H9 (cell line): ENCODE data around the gene NYAP2. TPM values are rescaled to one million over a fixed set of nuclear protein-coding genes. Genes with fewer than 3 reads are reported as not detected.

Experiments used
- DNase-seq: peaks from one replicate; pipeline ENCODE4 v3.0.0-alpha.2; 2017
- H2AFZ ChIP-seq: one replicate; pipeline ENCODE4 v1.6.1; 2013; ENCODE audit warnings: mild to moderate bottlenecking, low read length, control low read depth, moderate library complexity
- H2AK5ac ChIP-seq: 2 replicates; pipeline ENCODE4 v1.6.1; 2013; ENCODE audit warnings: low read length, control low read depth, mixed read lengths; ENCODE audit not compliant: insufficient read length
- H2BK120ac ChIP-seq: one replicate; pipeline ENCODE4 v1.6.1; 2013; ENCODE audit warnings: low read depth, mild to moderate bottlenecking, low read length, control low read depth, inconsistent platforms; ENCODE audit not compliant: poor library complexity, severe bottlenecking
- H2BK12ac ChIP-seq: 2 replicates; pipeline ENCODE4 v1.6.1; 2013; ENCODE audit warnings: low read length, control low read depth, mixed read lengths, low read depth; ENCODE audit not compliant: insufficient read length
- H2BK15ac ChIP-seq: 2 replicates; pipeline ENCODE4 v1.6.1; 2013; ENCODE audit warnings: low read depth, low read length, control low read depth
- H2BK20ac ChIP-seq: one replicate; pipeline ENCODE4 v1.6.1; 2013; ENCODE audit warnings: low read depth, mild to moderate bottlenecking, low read length, control low read depth, inconsistent platforms; ENCODE audit not compliant: poor library complexity, severe bottlenecking
- H2BK5ac ChIP-seq: 2 replicates; pipeline ENCODE4 v1.6.1; 2013; ENCODE audit warnings: low read length, control low read depth, mixed read lengths; ENCODE audit not compliant: insufficient read length
- H3K14ac ChIP-seq: 2 replicates; pipeline ENCODE4 v1.6.1; 2013; ENCODE audit warnings: low read length, control low read depth; ENCODE audit not compliant: insufficient read depth
- H3K18ac ChIP-seq: 2 replicates; pipeline ENCODE4 v1.6.1; 2013; ENCODE audit warnings: low read depth, mild to moderate bottlenecking, mixed read lengths, low read length, control low read depth; ENCODE audit not compliant: insufficient read length
- H3K23ac ChIP-seq: 2 replicates; pipeline ENCODE4 v1.6.1; 2013; ENCODE audit warnings: low read length, control low read depth, mixed read lengths, low read depth; ENCODE audit not compliant: insufficient read length
- H3K23me2 ChIP-seq: 2 replicates; pipeline ENCODE4 v1.6.1; 2013; ENCODE audit warnings: low read depth, mild to moderate bottlenecking, mixed read lengths, low read length, control low read depth; ENCODE audit not compliant: insufficient read length, poor library complexity, severe bottlenecking
- H3K27ac ChIP-seq: 2 replicates; pipeline ENCODE4 v1.5.1; 2013; ENCODE audit warnings: low read length, control low read depth, mixed read lengths, low read depth; ENCODE audit not compliant: insufficient read length
- H3K27me3 ChIP-seq: 2 replicates; pipeline ENCODE4 v1.6.1; 2013; ENCODE audit warnings: low read length, control low read depth, inconsistent platforms; ENCODE audit not compliant: insufficient read depth
- H3K4ac ChIP-seq: 2 replicates; pipeline ENCODE4 v1.6.1; 2013; ENCODE audit warnings: low read depth, mild to moderate bottlenecking, control low read depth, inconsistent platforms, low read length, moderate library complexity
- H3K4me1 ChIP-seq: 2 replicates; pipeline ENCODE4 v1.6.1; 2013; ENCODE audit warnings: low read length, control low read depth, inconsistent platforms; ENCODE audit not compliant: insufficient read depth
- H3K4me2 ChIP-seq: 2 replicates; pipeline ENCODE4 v1.6.1; 2013; ENCODE audit warnings: low read length, control low read depth, mixed read lengths; ENCODE audit not compliant: insufficient read length, insufficient read depth
- H3K56ac ChIP-seq: 2 replicates; pipeline ENCODE4 v1.6.1; 2013; ENCODE audit warnings: low read depth, mild to moderate bottlenecking, mixed read lengths, low read length, control low read depth; ENCODE audit not compliant: insufficient read length
- H3K79me1 ChIP-seq: 2 replicates; pipeline ENCODE4 v1.6.1; 2013; ENCODE audit warnings: low read depth, mild to moderate bottlenecking, moderate library complexity, low read length, control low read depth, inconsistent platforms; ENCODE audit not compliant: insufficient read depth, poor library complexity, severe bottlenecking
- H3K79me2 ChIP-seq: 2 replicates; pipeline ENCODE4 v1.6.1; 2013; ENCODE audit warnings: low read length, control low read depth, inconsistent platforms; ENCODE audit not compliant: insufficient read depth
- H3K9ac ChIP-seq: 2 replicates; pipeline ENCODE4 v1.6.1; 2013; ENCODE audit warnings: low read length, control low read depth, mixed read lengths; ENCODE audit not compliant: insufficient read length; ENCODE audit errors: extremely low read depth
- H3K9me3 ChIP-seq: one replicate; pipeline ENCODE4 v1.6.1; 2013; ENCODE audit warnings: low read depth, low read length, inconsistent platforms; ENCODE audit not compliant: control insufficient read depth
- H3T11ph ChIP-seq: one replicate; pipeline ENCODE4 v1.6.1; 2013; ENCODE audit warnings: mild to moderate bottlenecking, low read length, control low read depth, inconsistent platforms
- H4K20me1 ChIP-seq: one replicate; pipeline ENCODE4 v1.6.1; 2013; ENCODE audit not compliant: control insufficient read depth, insufficient read length, insufficient read depth
- H4K5ac ChIP-seq: 2 replicates; pipeline ENCODE4 v1.6.1; 2013; ENCODE audit warnings: low read depth, mild to moderate bottlenecking, mixed read lengths, low read length, control low read depth; ENCODE audit not compliant: insufficient read length
- H4K8ac ChIP-seq: replicated peaks from 2 replicates; pipeline ENCODE4 v1.6.1; 2013; ENCODE audit warnings: low read length, control low read depth, mixed read lengths, low read depth; ENCODE audit not compliant: insufficient read length
- H4K91ac ChIP-seq: 2 replicates; pipeline ENCODE4 v1.6.1; 2013; ENCODE audit warnings: low read depth, mild to moderate bottlenecking, moderate library complexity, mixed read lengths, low read length, control low read depth; ENCODE audit not compliant: insufficient read length
- H3K27ac Mint-ChIP-seq, 3 experiments: 2 replicates in 2 of 3; 3 replicates in 1 of 3; pipeline ENCODE4 v1.8.0; 2020 to 2021; ENCODE audit warnings: mixed read lengths in 3 of 3, mild to moderate bottlenecking in 1 of 3, moderate library complexity in 1 of 3
- H3K27me3 Mint-ChIP-seq: 2 replicates; pipeline ENCODE4 v1.8.0; 2021; ENCODE audit warnings: low read depth, mild to moderate bottlenecking, moderate library complexity, mixed read lengths
- H3K36me3 Mint-ChIP-seq, 3 experiments: 2 replicates in 2 of 3; 3 replicates in 1 of 3; pipeline ENCODE4 v1.8.0; 2020 to 2021; ENCODE audit warnings: low read depth in 3 of 3, mixed read lengths in 3 of 3; ENCODE audit not compliant: insufficient read depth in 1 of 3
- H3K4me1 Mint-ChIP-seq, 2 experiments: 2 replicates each; pipeline ENCODE4 v1.8.0; 2020; ENCODE audit warnings: mixed read lengths in 2 of 2
- H3K4me3 Mint-ChIP-seq, 2 experiments: 2 replicates in 1 of 2; 3 replicates in 1 of 2; pipeline ENCODE4 v1.8.0; 2020 to 2021; ENCODE audit warnings: mild to moderate bottlenecking in 2 of 2, mixed read lengths in 2 of 2, moderate library complexity in 1 of 2
- H3K9me3 Mint-ChIP-seq, 2 experiments: 2 replicates in 1 of 2; 3 replicates in 1 of 2; pipeline ENCODE4 v1.8.0; 2020; ENCODE audit warnings: mild to moderate bottlenecking in 2 of 2, mixed read lengths in 2 of 2, moderate library complexity in 1 of 2
- CTCF ChIP-seq: fragments of 200-600 bp; sonication (generic); conservative IDR thresholded peaks from 3 replicates; pipeline ENCODE4 v1.8.0; 2021; ENCODE audit warnings: antibody characterized with exemption, mild to moderate bottlenecking
- WGBS: extraction: QIAGEN DNeasy Blood & Tissue Kit; methylation state at CpG from one replicate; pipeline ENCODE4 v1.1.7; 2013; ENCODE audit warnings: missing lambda C conversion rate, low lambda C conversion rate, mixed read lengths; ENCODE audit not compliant: insufficient read length; ENCODE audit errors: extremely low coverage; 5-methylcytosine and 5-hydroxymethylcytosine counted together
- total RNA-seq: library from RNA; stranded (reverse); gene quantifications from 2 replicates; pipeline ENCODE4 v1.2.1, GENCODE V29; 2021

Gene NYAP2
- total RNA-seq, 1 experiment from 2014 or later, result not detected

GRCh38 chr2:225425284-225425683 is 25.8 kb downstream of the NYAP2 start:
- Histone ChIP-seq H3K9ac (no peak overlapping the region), H4K5ac (no peak overlapping the region), H2AFZ (no peak overlapping the region), H3K79me1 (no peaks in the 10 kb centered on the region), H3K27me3 (no peaks in the 10 kb centered on the region), H2AK5ac (no peak overlapping the region), H3K23me2 (no peaks in the 10 kb centered on the region), H3K4ac (no peak overlapping the region), H3K79me2 (no peaks in the 10 kb centered on the region), H3K14ac (no peak overlapping the region), H4K20me1 (no peaks in the 10 kb centered on the region), H3K4me1 (no peaks in the 10 kb centered on the region; the same call in 1 of the 2 replicates), H2BK20ac (no peak overlapping the region), H3K18ac (no peak overlapping the region), H3K9me3 (no peaks in the 10 kb centered on the region), H2BK15ac (no peak overlapping the region), H3T11ph (no peak overlapping the region), H3K23ac (no peak overlapping the region), H3K56ac (no peak overlapping the region), H3K4me2 (no peak overlapping the region), H3K27ac (no peak overlapping the region), H2BK120ac (no peak overlapping the region), H4K8ac (no peak overlapping the region), H2BK5ac (no peak overlapping the region), H2BK12ac (no peak overlapping the region), H4K91ac (no peak overlapping the region)
- Mint-ChIP-seq H3K9me3 (no peaks in the 10 kb centered on the region), H3K27me3 (no peaks in the 10 kb centered on the region), H3K36me3 (no peaks in the 10 kb centered on the region), H3K4me3 (no peak overlapping the region), H3K4me1 (peaks cover 20 to 26% of the 10 kb centered on the region in 2 experiments), H3K27ac (no peak overlapping the region)
- no peak for DNase-seq
- TF ChIP-seq CTCF, result no peak
- no CpG with 5 or more reads among the region's 1 CpG for WGBS
